Keratinocyte (primary cell): ENCODE results near the gene UBAP1. TPM values are rescaled to one million over a fixed set of nuclear protein-coding genes. Genes with fewer than 3 reads are reported as not detected.
"Not testable (repeated sequence)": the region's sequence is repeated elsewhere in the genome, so short reads cannot be mapped to it uniquely, and the experiment has no call there.

Experiments
- DNase-seq: peaks from one replicate; pipeline ENCODE4 v3.0.0-alpha.2; 2011; ENCODE audit warnings: low read depth, missing footprints, low spot score
- FAIRE-seq: peaks from 2 replicates; lab custom pipeline; 2011; peaks lifted over from hg19 to GRCh38; lab: Jason Lieb, UNC
- H2AFZ ChIP-seq: 2 replicates; pipeline ENCODE4 v1.6.0; 2012; ENCODE audit warnings: low read length, control low read depth, inconsistent platforms; ENCODE audit not compliant: control insufficient read depth
- H3K27ac ChIP-seq: 2 replicates; pipeline ENCODE4 v1.5.1; 2011; ENCODE audit warnings: low read length; ENCODE audit not compliant: control insufficient read depth, insufficient read depth
- H3K27me3 ChIP-seq: 3 replicates; pipeline ENCODE4 v1.6.0; 2011; ENCODE audit warnings: low read length; ENCODE audit not compliant: control insufficient read depth, insufficient read depth; ENCODE audit errors: extremely low read depth
- H3K36me3 ChIP-seq, 2 experiments: 2 replicates in 1 of 2; 3 replicates in 1 of 2; pipeline ENCODE4 v1.5.1; 2011; ENCODE audit warnings: low read length in 2 of 2, mild to moderate bottlenecking in 1 of 2; ENCODE audit not compliant: control insufficient read depth in 2 of 2, insufficient read depth in 2 of 2; ENCODE audit errors: extremely low read depth in 1 of 2
- H3K4me1 ChIP-seq: 3 replicates; pipeline ENCODE4 v1.5.1; 2011; ENCODE audit warnings: low read length; ENCODE audit not compliant: control insufficient read depth, insufficient read depth; ENCODE audit errors: extremely low read depth
- H3K4me2 ChIP-seq: 3 replicates; pipeline ENCODE4 v1.6.0; 2011; ENCODE audit warnings: low read depth, low read length; ENCODE audit not compliant: control insufficient read depth, insufficient read depth; ENCODE audit errors: extremely low read depth
- H3K4me3 ChIP-seq, 3 experiments: fragments of 200-600 bp in 1 of 3; sonication (generic) in 1 of 3; 2 replicates in 2 of 3; 3 replicates in 1 of 3; pipeline ENCODE4 v1.5.1; 2011 to 2016; ENCODE audit warnings: low read length in 3 of 3, mild to moderate bottlenecking in 3 of 3, control low read depth in 2 of 3, inconsistent platforms in 1 of 3, low read depth in 1 of 3, mixed read lengths in 1 of 3, mixed run types in 1 of 3, moderate library complexity in 1 of 3; ENCODE audit not compliant: control insufficient read depth in 2 of 3, insufficient read depth in 2 of 3; ENCODE audit errors: extremely low read depth in 1 of 3
- H3K79me2 ChIP-seq: 2 replicates; pipeline ENCODE4 v1.6.0; 2012; ENCODE audit warnings: low read length; ENCODE audit not compliant: control insufficient read depth, insufficient read depth
- H3K9ac ChIP-seq: 3 replicates; pipeline ENCODE4 v1.6.0; 2011; ENCODE audit warnings: low read length; ENCODE audit not compliant: control insufficient read depth, insufficient read depth; ENCODE audit errors: extremely low read depth
- H3K9me1 ChIP-seq: 3 replicates; pipeline ENCODE4 v1.6.0; 2011; ENCODE audit warnings: low read length; ENCODE audit not compliant: control insufficient read depth, insufficient read depth; ENCODE audit errors: extremely low read depth
- H3K9me3 ChIP-seq: 2 replicates; pipeline ENCODE4 v1.5.1; 2012; ENCODE audit warnings: low read depth, low read length; ENCODE audit not compliant: control insufficient read depth
- H4K20me1 ChIP-seq: 3 replicates; pipeline ENCODE4 v1.6.0; 2011; ENCODE audit warnings: low read length; ENCODE audit not compliant: control insufficient read depth, insufficient read depth; ENCODE audit errors: extremely low read depth
- CTCF ChIP-seq, 3 experiments: IDR thresholded peaks in 1 of 3; conservative IDR thresholded peaks in 1 of 3; optimal IDR thresholded peaks in 1 of 3; 2 replicates in 2 of 3; 3 replicates in 1 of 3; pipeline versions ENCODE3 to v1.5.1; 2011; ENCODE audit warnings: low read length in 3 of 3, mild to moderate bottlenecking in 3 of 3, moderate library complexity in 2 of 3, control low read depth in 1 of 3, inconsistent platforms in 1 of 3; ENCODE audit not compliant: insufficient read depth in 2 of 3; ENCODE audit errors: extremely low read depth in 1 of 3
- EZH2 ChIP-seq: IDR thresholded peaks from one replicate; pipeline ENCODE4 v1.6.1; 2012; ENCODE audit warnings: inconsistent platforms, mild to moderate bottlenecking, low read length, moderate library complexity
- dilution Hi-C: fragments of 300-500 bp; cut with MboI; formaldehyde crosslinking; loops from one replicate; pipeline ENCODE4 v1.7.0; 2020; ENCODE audit warnings: low sequenced_read_pairs; ENCODE audit not compliant: extremely low pct_ligation_motif_present
- polyA plus RNA-seq, 5 experiments: library from polyadenylated mRNA; depleted of rRNA in 3 of 5; stranded (reverse) in 3 of 5; stranded (forward) in 1 of 5; unstranded in 1 of 5; fragments of >200 nt; gene quantifications; 1 replicate in 1 of 5; 2 replicates in 3 of 5; 3 replicates in 1 of 5; pipeline versions ENCODE4 v1.2.1 to v1.2.3, GENCODE V29; 2011 to 2012; ENCODE audit warnings: missing spikeins in 2 of 5, low read depth in 1 of 5, low replicate concordance in 1 of 5

Gene UBAP1
- polyA plus RNA-seq, 1 donor (not counting 4 experiments of a cell fraction or from before 2014, with no cell fraction given): 81.8 TPM

- Histone ChIP-seq H3K9ac (no peak overlapping the region), H2AFZ (no peak overlapping the region), H3K4me2 (no peak overlapping the region), H3K4me1 (peaks cover 15% of the 10 kb centered on the region), H3K27me3 (no peaks in the 10 kb centered on the region), H3K4me3 (no peak overlapping the region), H3K79me2 (peaks cover 93% of the 10 kb centered on the region), H3K9me3 (no peaks in the 10 kb centered on the region), H3K9me1 (no peaks in the 10 kb centered on the region), H4K20me1 (peaks cover 8% of the 10 kb centered on the region), H3K27ac (no peak overlapping the region), H3K36me3 (no peaks in the 10 kb centered on the region)
- dilution Hi-C loops: no loop called here
- no peak for FAIRE-seq
- TF ChIP-seq CTCF (optimal IDR thresholded peaks at IDR 0.05 in 1 of 3, IDR thresholded peaks at IDR 0.05 in 1 of 3, conservative IDR thresholded peaks at IDR 0.05 in 1 of 3; ENCODE audit: extremely low read depth in 1 of 3, insufficient read depth in 2 of 3, low read length in 3 of 3): peak in 2 of 3 experiments; percentile 5 to 43
- TF ChIP-seq EZH2: no peak
- DNase-seq: no peak
These were observed 12.4 kb downstream of the UBAP1 start for GRCh38 chr9:34190996-34191892.

GRCh38 chr9:34195143-34195542 lies 16.3 kb downstream of the UBAP1 start:
- dilution Hi-C loops: no loop called here
- no peak for FAIRE-seq
- H2AFZ ChIP-seq: no peak overlapping the region
- no peak overlapping the region for H3K4me2 ChIP-seq
- no peak overlapping the region for H3K4me3 ChIP-seq
- peaks cover 4% of the 10 kb centered on the region for H3K9me1 ChIP-seq
- H3K27me3 ChIP-seq: no peaks in the 10 kb centered on the region
- H3K4me1 ChIP-seq: peaks cover 9% of the 10 kb centered on the region
- TF ChIP-seq EZH2 (no peak), CTCF (optimal IDR thresholded peaks at IDR 0.05 in 1 of 3, IDR thresholded peaks at IDR 0.05 in 1 of 3, conservative IDR thresholded peaks at IDR 0.05 in 1 of 3; ENCODE audit: extremely low read depth in 1 of 3, insufficient read depth in 2 of 3, low read length in 3 of 3) (no peak)
- peaks cover 94% of the 10 kb centered on the region for H3K79me2 ChIP-seq
- no peak for DNase-seq
- peaks cover 23% of the 10 kb centered on the region for H4K20me1 ChIP-seq
- H3K9ac ChIP-seq: no peak overlapping the region
- H3K36me3 ChIP-seq: peaks cover 0 to 15% of the 10 kb centered on the region in 2 experiments
- H3K9me3 ChIP-seq: no peaks in the 10 kb centered on the region
- H3K27ac ChIP-seq: no peak overlapping the region

DNA sequence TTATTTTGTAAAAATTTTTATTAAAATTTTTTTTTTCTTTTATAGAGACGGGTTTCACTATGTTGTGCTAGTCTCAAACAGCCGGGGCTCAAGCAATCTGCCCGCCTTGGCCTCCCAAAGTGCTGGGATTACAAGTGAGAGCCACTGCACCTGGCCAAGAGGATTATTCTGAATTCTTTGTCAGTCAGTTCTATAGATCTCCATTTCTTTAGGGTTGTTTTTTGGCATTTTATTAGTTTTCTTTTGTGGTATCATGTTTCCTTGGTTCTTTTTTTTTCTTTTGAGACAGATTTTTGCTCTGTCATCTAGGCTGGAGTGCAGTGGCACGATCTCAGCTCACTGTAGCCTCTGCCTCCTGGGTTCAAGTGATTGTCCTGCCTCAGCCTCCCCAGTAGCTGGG lies 18.4 kb downstream of the UBAP1 start:
- peaks cover 13% of the 10 kb centered on the region for H3K4me1 ChIP-seq
- peaks cover 90% of the 10 kb centered on the region for H3K79me2 ChIP-seq
- H3K9me3 ChIP-seq, H3K27ac ChIP-seq, H2AFZ ChIP-seq, H3K9me1 ChIP-seq, H3K9ac ChIP-seq, FAIRE-seq, dilution Hi-C loops, H3K4me3 ChIP-seq, H3K27me3 ChIP-seq, DNase-seq, H3K4me2 ChIP-seq: not testable (repeated sequence)
- H3K36me3 ChIP-seq: peaks cover 5 to 19% of the 10 kb centered on the region in 2 experiments
- H4K20me1 ChIP-seq: peaks cover 23% of the 10 kb centered on the region
